Measurements from ENCODE around the gene UNC13A. TPM values are rescaled to one million over a fixed set of nuclear protein-coding genes. Genes with fewer than 3 reads are reported as not detected.

UNC13A gene
- total RNA-seq, 1 donor from 2014 or later = 29.6 TPM

DNA sequence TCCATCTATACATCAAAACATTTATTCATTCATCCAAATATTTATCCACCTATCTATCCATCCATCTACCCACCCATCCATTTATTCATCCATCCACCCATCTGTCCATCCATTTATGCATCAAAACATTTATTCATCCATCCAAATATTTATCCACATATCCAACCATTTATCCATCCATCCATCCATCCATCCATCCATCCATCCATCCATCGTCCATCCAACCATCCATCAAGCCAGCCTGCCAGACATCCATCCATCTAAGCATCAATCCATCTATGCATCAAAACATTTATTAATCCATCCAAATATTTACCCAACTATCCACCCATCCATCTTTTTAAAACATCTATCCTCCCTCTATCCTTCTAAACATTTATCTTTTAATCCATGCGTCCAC is 62.2 kb downstream of the UNC13A start:
- DNase-seq = no peak

GRCh38 chr19:17625043-17625442 is 63.1 kb downstream of the UNC13A start:
- DNase-seq = no peak

- no peak for DNase-seq
Measured at GRCh38 chr19:17624314-17624991, 63.7 kb downstream of the UNC13A start.

- no peak for DNase-seq
Measured at GRCh38 chr19:17623224-17623935, 64.8 kb downstream of the UNC13A start.

GRCh38 chr19:17620696-17621095 is 67.5 kb downstream of the UNC13A start:
- DNase-seq = no peak

- no peak for DNase-seq
Measured at GRCh38 chr19:17618936-17619335, 69.2 kb downstream of the UNC13A start.

GRCh38 chr19:17618281-17618903 is 69.8 kb downstream of the UNC13A start:
- DNase-seq = no peak

DNA sequence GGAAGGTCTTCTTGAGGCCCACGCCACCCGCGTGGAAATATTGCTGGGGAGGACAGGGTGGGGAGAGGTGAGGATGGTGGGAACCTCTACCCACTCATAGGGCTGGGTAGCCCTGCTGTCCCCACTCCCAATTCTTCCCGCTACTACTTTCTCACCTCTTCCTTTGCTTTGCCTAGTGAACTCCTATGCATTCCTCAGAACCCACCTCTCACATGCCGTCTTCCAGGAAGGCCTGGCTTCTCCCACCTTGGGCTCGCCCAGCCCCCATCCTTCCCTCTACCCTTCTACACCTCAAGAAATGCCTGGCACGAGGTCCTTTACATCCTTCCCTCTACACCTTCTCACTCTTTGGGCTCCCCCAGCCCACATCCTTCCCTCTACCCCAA is 70.4 kb downstream of the UNC13A start:
- DNase-seq = no peak

GRCh38 chr19:17616961-17617806 is 71.0 kb downstream of the UNC13A start:
- DNase-seq = no peak

GRCh38 chr19:17616686-17616960 is 71.5 kb downstream of the UNC13A start:
- DNase-seq = no peak

DNA sequence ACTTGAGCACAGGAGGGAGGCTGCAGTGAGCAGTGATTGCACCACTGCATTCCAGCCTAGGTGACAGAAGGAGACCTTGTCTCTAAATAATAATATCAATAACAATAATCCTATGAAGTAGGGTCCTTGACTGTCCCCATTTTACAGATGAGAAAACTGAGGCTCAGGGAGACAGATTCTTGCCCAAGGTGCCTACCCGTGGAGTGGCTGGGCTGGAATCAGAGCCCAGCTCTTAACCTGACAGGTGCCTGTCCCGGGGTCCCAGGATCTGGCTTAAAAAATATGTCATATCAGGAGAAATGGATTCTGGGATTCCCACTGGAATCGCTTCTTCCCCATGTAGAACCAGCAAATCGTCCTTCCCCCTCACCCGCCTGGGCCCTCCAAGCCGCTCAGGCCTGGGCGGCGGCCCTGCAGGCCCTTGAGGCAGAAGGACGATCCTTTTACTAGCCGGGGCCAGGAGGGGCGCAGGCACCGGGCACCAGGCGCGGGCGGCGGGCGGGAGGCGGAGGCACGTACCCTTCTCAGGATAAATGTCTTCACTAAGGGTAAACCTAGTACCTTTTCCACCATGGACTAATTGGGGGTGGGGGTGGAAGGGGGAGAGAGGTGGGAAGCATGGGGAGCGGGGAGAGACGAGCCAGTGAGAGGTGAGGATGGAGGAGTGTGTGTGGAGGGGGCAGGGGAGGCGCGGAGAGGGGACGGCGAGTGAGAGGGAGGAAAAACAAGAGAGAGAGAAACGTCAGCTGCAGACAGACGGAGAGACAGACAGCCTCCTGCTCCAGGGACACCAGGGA is 72.1 kb downstream of the UNC13A start:
- no peak for DNase-seq

DNA sequence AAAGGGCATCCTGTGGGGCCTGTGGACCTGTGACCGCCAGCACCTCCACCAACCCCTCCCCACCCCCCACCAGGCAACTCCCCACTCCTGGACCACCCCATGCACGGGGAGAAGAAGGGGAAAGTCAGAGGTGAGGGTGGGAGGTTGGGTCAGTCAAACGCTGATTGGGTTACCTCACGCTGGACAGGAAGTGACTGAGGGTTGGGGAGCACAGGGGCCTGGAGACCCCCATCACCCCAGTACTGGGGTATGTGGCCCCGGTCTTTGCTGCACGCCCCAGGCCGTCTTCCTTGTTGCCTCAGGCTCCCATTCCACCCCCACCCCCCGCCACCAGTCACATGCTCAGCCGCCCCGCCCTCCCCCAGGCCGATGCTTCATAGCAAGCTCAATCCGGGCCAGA is 73.7 kb downstream of the UNC13A start:
- DNase-seq = no peak

GRCh38 chr19:17611462-17612244 is 76.5 kb downstream of the UNC13A start:
- no peak for DNase-seq

DNA sequence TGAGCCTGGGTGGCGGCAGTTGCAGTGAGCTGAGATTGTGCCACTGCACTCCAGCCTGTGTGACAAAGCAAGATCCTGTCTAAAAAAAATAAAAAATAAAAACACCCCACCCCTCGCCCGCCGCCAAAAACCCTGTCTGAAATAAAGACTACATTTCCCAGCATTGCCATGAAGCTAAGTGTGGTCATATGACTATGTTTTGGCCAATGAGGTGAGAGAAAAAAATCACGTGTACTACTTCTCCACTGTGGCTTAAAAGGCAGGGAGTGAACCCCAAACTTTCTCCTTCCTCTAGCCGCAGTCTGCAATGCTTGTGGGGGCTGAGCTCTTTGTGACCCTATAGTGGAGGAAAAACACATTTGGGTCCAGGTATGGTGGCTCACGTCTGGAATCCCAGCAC is 77.8 kb downstream of the UNC13A start:
- DNase-seq = no peak

- DNase-seq = no peak
Measured at GRCh38 chr19:17607936-17608335, 80.2 kb downstream of the UNC13A start.

- DNase-seq = no peak
Measured at GRCh38 chr19:17606590-17607185, 81.5 kb downstream of the UNC13A start.

DNA sequence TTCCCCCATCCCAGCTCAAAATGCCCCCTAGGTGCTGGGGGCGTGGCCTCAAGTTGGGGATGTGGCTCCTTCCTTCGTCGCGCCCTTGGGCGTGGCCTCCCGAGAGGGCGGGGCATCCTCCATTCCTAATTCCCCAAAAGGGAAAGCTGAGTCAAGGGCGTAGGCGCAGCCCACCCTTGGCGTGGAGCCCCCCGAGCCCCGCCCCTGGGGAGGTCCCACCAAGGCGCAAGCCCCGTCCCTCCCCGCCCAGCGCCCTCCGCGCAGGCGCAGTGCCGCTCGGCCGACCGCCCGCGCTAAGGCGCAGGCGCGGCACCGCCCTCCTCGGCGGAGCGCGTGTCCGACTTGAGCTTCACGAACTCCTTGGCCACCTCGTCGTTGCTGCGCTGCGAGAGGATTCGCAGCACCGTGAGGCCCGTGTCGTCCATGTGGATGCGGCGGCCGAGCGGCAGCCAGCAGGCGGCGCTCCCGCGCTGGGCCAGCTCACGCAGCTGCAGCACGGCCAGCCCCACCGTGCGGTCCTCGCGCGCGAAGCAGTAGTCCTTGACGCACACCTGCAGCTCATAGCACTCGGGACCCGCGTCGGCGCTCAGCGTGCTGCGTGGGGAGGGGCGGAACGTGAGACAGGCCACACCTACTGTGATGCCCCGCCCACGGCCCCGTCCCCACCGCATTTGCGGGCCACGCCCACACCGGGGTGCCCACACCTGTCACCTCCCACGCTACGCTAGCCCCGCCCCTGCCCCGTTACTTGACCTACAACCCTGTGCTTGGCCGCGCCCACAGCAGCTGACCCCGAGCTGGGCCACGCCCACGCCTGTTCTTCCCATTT is 82.2 kb downstream of the UNC13A start:
- peak; percentile 39 for DNase-seq

DNA sequence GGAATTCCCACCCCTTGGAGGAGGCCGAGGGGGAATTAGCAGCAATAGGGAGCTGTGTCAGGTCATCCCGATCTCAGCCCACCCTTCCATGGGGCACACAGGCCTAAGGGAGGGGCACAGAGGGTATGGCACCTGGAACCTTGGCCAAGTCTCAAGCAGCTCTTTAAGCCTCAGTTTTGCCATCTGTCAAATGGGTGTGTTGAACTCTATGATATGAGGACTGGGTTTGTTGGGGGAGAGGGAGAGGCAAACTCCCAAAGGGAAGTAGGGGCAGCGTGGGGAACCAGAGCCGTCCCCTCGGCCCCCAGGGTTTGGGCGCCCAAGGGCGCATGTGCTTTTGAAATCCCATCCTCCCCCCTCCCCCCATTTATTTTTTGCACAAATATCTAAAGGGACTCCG is 83.0 kb downstream of the UNC13A start:
- DNase-seq = no peak

DNA sequence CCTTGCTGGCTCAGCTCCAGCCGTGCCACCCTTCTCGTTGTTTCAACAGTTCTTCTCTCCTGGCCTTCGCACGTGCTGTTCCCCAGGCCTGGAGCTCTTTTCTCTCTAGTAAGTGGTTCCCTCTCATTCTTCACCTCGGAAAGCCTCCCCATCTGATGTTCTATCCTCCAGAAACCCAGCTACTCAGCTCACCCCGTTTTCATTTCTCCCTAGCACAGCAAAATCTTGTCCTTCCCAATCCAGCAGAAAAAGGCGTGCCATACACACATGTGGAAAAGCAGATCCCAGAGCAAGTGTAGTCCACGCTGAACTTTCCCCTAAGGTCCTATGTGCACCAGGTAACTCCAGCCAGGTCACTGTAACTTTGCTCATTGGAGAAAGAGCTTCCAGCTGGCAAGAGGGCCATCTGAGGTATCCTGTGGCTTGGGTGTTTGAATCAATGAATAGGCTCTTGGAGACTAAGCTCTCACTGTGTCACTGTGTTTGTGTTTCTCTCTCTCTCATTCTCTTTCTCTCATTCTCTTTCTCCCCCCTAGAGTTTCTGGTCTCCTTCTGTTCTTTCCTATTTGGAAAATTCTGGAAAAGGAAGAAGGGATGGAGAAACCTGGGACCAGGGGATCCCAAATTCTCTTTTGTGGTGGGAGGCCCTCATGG is 83.7 kb downstream of the UNC13A start:
- no peak for DNase-seq

Data from occipital lobe (tissue), 2 donors.